Activated CD4-positive, alpha-beta T cell treated with anti-CD3 and anti-CD28 coated beads for 4 hours (primary cell): ENCODE results near the gene SOX4.

Experiments
- DNase-seq, 2 donors: peaks; one replicate each; pipeline ENCODE4 v3.0.0-alpha.2; 2020

The SOX4 gene

DNA sequence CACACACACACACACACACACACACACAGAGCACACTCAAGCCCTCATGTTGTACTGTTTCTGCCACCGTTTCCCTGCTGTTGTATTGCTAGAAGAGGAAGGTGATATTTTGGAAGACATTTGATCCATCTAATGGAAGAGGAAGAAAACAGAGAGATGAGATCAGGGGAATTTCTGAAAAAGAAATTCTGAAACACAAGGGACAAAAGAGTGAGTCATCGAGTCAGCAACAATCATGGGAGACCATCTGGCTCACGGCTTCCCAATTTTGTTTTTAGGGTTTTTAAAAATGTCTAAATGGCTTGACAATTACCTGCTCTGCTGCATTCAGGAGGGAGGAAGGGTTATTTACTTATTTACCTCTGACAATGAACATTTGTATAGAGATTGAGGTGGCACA is 22.0 kb downstream of the SOX4 start:
- DNase-seq: no peak

DNA sequence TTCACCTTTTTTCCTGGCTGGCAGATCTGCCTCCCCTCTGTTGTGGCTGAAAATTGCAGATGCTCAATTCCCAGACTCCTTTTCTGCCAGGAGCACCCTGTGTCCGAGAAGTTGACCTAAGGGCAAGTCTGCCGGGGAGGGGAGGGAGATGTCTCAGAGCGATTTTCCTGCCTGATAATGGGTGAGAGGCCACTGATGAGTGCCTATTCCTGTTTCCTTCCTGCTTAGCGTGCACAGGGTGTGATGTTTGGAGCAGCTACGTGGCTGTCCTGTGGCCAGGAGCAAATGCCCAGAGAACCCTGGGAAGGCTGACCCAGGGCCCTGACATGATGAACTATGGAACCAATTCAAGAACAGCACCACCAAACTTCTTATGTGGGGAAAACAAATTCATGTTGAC is 22.5 kb downstream of the SOX4 start:
- DNase-seq: no peak

DNA sequence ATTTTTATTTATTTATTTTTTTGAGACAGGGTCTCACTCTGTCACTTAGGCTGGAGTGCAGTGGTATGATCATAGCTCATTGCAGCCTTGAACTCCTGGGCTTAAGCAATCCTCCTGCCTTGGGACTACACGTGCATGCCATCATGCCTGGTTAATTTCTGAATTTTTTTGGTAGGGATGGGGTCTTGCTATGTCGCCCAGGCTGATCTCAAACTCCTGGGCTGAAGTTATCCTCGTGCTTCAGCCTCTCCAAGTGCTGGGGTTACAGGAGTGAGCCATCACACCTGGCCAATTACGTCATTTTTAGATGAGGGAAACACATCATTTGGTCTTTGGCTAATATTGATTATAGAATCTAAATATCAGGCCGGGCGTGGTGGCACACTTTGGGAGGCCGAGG is 32.1 kb downstream of the SOX4 start:
- no peak for DNase-seq

DNA sequence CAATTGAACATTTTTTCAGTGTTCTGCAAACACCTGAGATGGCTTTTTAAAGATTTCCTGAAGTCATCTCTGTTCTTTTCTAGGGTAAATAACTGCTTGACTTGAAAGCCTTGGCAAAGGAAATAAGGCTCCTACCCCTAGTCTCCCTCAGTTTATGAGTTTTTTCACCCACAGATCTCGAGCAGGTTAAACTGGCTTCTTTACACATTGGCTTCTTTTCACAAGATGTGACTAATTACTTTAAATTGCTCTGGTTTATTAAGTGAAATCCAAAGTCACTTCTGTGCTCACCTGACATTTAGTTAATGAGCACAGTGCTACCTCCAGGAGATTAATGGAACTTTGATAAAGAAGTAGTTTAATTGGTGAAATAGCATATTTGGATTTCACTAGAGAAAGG is 33.2 kb downstream of the SOX4 start:
- DNase-seq: no peak

DNA sequence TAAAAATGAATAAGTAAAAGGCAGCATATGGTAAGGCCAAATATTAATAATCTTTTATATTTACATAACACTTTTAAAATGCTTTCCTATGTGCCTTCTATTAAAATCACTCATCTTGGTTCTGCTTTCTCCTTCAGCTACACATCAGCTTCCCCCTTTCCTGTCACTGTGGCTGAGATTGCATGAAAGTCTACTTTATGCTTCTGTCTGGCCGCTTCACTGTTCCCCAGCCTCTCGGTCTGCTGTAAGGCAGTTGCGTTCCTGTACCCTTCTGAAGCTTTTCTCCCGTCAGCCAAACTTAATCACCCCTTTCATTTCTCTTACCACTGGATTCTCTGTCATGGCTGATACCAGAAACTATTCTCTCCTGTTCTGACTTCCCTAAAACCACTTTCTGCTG is 34.6 kb downstream of the SOX4 start:
- DNase-seq: no peak

DNA sequence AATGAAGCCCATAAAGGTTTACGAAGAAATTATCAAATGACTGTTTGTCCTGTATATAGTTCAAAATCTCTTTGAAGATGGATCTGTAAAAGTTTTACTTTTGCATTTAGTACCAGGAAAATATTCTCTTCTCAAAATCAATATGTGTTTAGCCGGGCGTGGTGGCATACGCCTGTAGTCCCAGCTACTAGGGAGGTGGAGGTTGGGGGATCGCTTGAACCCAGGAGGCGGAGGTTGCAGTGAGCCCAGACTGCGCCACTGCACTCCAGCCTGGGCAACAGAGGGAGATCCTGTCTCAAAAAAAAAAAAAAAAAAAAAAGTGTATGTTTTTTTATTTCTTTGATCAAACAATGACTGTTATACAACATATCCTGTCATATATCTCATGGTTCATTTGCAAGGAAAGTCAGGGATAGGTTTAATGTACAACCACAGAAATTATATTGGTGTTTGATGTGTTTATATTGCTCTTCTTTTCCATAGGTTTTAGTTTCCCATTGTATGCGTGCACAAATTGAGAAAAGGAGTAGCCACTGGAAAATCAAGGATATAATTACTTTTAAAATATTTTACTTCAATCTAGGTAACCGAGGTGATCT is 40.1 kb downstream of the SOX4 start:
- no peak for DNase-seq

DNA sequence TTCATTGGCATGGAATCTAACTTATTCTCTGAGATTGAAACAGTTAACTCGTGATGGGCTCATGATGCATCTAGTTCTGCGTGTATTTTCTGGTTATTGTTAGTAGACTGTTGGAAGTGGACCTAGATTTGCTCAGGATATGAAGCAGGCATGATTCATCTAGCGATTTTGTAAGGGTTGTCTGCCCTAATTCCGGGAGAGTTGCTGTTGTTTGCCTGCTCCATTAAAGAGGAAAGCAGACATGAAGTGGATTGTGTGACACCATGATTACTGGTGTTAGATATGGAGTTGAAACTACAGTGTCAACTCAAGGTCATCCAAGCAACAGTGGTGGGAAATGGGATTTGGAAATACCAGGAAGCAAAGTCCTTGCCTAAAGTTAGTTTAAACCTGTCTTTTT is 41.0 kb downstream of the SOX4 start:
- no peak for DNase-seq

DNA sequence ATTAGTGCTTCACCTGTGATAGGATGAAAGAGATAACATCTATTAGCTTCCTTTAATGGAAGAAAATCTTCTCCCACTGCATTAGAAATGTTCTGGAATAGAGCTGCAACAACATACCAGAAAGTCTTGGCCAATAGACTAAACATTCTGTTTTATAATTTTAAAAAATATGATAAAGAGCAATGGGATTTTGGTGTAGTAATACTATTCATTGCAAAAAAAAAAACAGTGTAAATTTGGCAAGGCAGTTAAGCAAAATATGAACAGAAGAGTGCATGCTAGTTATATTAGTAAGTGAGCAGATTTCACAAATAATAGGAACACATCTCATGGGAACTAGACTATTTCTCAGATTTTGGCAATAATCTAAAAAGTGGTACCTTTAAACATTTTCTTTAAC is 43.3 kb downstream of the SOX4 start:
- no peak for DNase-seq

DNA sequence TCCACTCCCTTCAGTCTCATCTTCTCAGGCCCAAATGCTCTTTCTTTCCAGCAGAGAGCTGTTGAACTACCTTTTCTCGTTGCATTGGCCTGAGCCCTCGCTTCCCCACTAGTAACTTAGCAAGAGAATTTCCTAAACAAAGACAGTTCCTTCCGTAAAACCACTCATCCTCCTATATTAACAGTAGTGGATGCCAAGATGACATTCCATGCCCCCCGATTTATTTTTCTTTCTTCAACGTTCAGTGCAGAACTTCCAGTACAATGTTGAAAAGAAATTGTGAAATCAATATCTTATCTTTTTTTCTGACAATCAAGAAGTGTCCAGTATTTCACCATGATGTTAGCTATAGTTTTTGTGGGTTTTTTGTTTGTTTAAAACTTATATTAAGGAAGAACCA is 45.8 kb downstream of the SOX4 start:
- DNase-seq: no peak
